GM13976 (cell line): Measurements from ENCODE around the gene PPAT.
A peak's percentile ranks its signal among the peaks of the same experiment; 100 is the strongest.
"Not testable (repeated sequence)": the region's sequence is repeated elsewhere in the genome, so short reads cannot be mapped to it uniquely, and the experiment has no call there.

Source experiments
- DNase-seq: peaks from one replicate; pipeline ENCODE4 v3.0.0; 2012; ENCODE audit warnings: low spot score
- CTCF ChIP-seq: IDR thresholded peaks from 2 replicates; pipeline ENCODE4 v1.5.1; 2012; ENCODE audit warnings: borderline replicate concordance, mild to moderate bottlenecking; ENCODE audit not compliant: insufficient read depth; ENCODE audit errors: extremely low read depth, missing control alignments, control extremely low read depth
- in situ Hi-C: fragments of 300-500 bp; cut with MboI; formaldehyde crosslinking; loops from one replicate; pipeline ENCODE4 v1.12.0; 2022; ENCODE audit warnings: low sequenced_read_pairs, mixed read lengths, inconsistent platforms; ENCODE audit not compliant: unreplicated experiment

The PPAT gene

GRCh38 chr4:56467284-56468096 lies 32.1 kb upstream of the PPAT start, which contains the start of gene SRP72:
Gene SRP72 (plus strand): TSS chr4:56467617. CDS start chr4:56467636, 19 bp downstream.
- in situ Hi-C loops = no loop called here
- DNase-seq = peak; percentile 92
- no peak for TF ChIP-seq CTCF

GRCh38 chr4:56466910-56467283 lies 31.5 kb upstream of the PPAT start:
- in situ Hi-C loops = no loop called here
- peak; percentile 16 for DNase-seq
- no peak for TF ChIP-seq CTCF

GRCh38 chr4:56466296-56466761 lies 30.9 kb upstream of the PPAT start:
- DNase-seq = peak; percentile 37
- in situ Hi-C loops = not testable (repeated sequence)

- DNase-seq = no peak
- TF ChIP-seq CTCF = no peak
- in situ Hi-C loops = no loop called here
These were observed 30.3 kb upstream of the PPAT start for GRCh38 chr4:56465599-56466295.

- in situ Hi-C loops = no loop called here
- TF ChIP-seq CTCF = no peak
- DNase-seq = no peak
These were observed 29.2 kb upstream of the PPAT start for GRCh38 chr4:56464581-56464980.

GRCh38 chr4:56463711-56464110 lies 28.3 kb upstream of the PPAT start:
- no peak for DNase-seq
- TF ChIP-seq CTCF = no peak
- in situ Hi-C loops = no loop called here

- TF ChIP-seq CTCF = no peak
- no peak for DNase-seq
- in situ Hi-C loops = no loop called here
These were observed 26.7 kb upstream of the PPAT start for GRCh38 chr4:56462157-56462556.
